Panc1 (cell line): ENCODE data around the gene CDCP1. TPM values are rescaled to one million over a fixed set of nuclear protein-coding genes. Genes with fewer than 3 reads are reported as not detected.
"Not testable (repeated sequence)": the region's sequence is repeated elsewhere in the genome, so short reads cannot be mapped to it uniquely, and the experiment has no call there.

Experiments
- ATAC-seq: fragments of 200-7000 bp; cut with Tn5 transposase; 2 replicates; pipeline ENCODE4 v1.9.1; 2020; ENCODE audit warnings: mild to moderate bottlenecking, moderate library complexity
- BruUV-seq: library from RNA; stranded (reverse); fragments of 400-500 nt; replicated peaks from 2 replicates; lab custom pipeline; 2021; lab: Mats Ljungman, UMichigan
- CTCF ChIA-PET: fragments of 300-600 bp; sonication (Branson Sonifier 250); formaldehyde crosslinking; loops from one replicate; lab custom pipeline; 2022; ENCODE audit warnings: antibody characterized with exemption; lab: Charles Lee
- POLR2A ChIA-PET: fragments of 300-600 bp; sonication (Branson Sonifier 250); formaldehyde crosslinking; loops from one replicate; lab custom pipeline; 2022; ENCODE audit warnings: antibody characterized with exemption; lab: Charles Lee
- DNase-seq: peaks from one replicate; pipeline ENCODE4 v3.0.0-alpha.2; 2010; ENCODE audit warnings: low read depth, low spot score
- H3K27ac ChIP-seq: 2 replicates; pipeline ENCODE4 v1.5.1; 2011; ENCODE audit warnings: mild to moderate bottlenecking, low read length, inconsistent platforms
- H3K27me3 ChIP-seq: fragments of 200-500 bp; sonication (Bioruptor generic); 2 replicates; pipeline ENCODE4 v1.6.0; 2014; ENCODE audit warnings: low read length, inconsistent platforms; ENCODE audit not compliant: control insufficient read depth, insufficient read depth
- H3K36me3 ChIP-seq: fragments of 200-500 bp; sonication (Bioruptor generic); 2 replicates; pipeline ENCODE4 v1.5.1; 2014; ENCODE audit warnings: inconsistent platforms, mild to moderate bottlenecking, low read length, moderate library complexity; ENCODE audit not compliant: control insufficient read depth, insufficient read depth
- H3K4me1 ChIP-seq: 2 replicates; pipeline ENCODE4 v1.5.1; 2011; ENCODE audit warnings: inconsistent platforms, mild to moderate bottlenecking, low read length, moderate library complexity; ENCODE audit not compliant: control insufficient read depth, insufficient read depth
- H3K4me3 ChIP-seq, 2 experiments: 2 replicates each; pipeline ENCODE4 v1.5.1; 2011 to 2012; ENCODE audit warnings: low read depth in 2 of 2, low read length in 2 of 2, mild to moderate bottlenecking in 2 of 2, inconsistent platforms in 1 of 2, moderate library complexity in 1 of 2
- H3K9me3 ChIP-seq: fragments of 200-500 bp; sonication (Bioruptor generic); 2 replicates; pipeline ENCODE4 v1.5.1; 2014; ENCODE audit warnings: low read depth, mild to moderate bottlenecking, inconsistent platforms, low read length, moderate library complexity; ENCODE audit not compliant: control insufficient read depth, insufficient read depth
- POLR2AphosphoS5 ChIP-seq: IDR thresholded peaks from 2 replicates; pipeline ENCODE4 v1.6.1; 2012; ENCODE audit warnings: mild to moderate bottlenecking, low read depth, low read length, moderate library complexity
- REST ChIP-seq, 2 experiments: IDR thresholded peaks; 2 replicates each; pipeline ENCODE4 v1.6.1; 2011 to 2012; ENCODE audit warnings: low read depth in 2 of 2, control low read depth in 1 of 2, low read length in 1 of 2, mild to moderate bottlenecking in 1 of 2, moderate library complexity in 1 of 2; ENCODE audit not compliant: insufficient read depth in 1 of 2
- SIN3A ChIP-seq: IDR thresholded peaks from 2 replicates; pipeline ENCODE4 v1.6.1; 2012; ENCODE audit warnings: low read depth, mild to moderate bottlenecking, low read length, moderate library complexity, borderline replicate concordance; ENCODE audit not compliant: insufficient read depth
- TCF7L2 ChIP-seq: IDR thresholded peaks from 2 replicates; pipeline ENCODE4 v1.6.1; 2011; ENCODE audit warnings: mild to moderate bottlenecking, low read depth, low read length, inconsistent platforms
- in situ Hi-C: cut with HindIII; loops from 2 replicates; pipeline ENCODE4 v1.10.0; 2016; ENCODE audit warnings: low sequenced_read_pairs, low pct_unique_long_range_greater_than_20kb
- intact Hi-C: fragments of 100-400 bp; cut with micrococcal nuclease; formaldehyde crosslinking; loops from one replicate; pipeline ENCODE4 v1.10.0; 2022; ENCODE audit not compliant: unreplicated experiment
- total RNA-seq: library from RNA; stranded (reverse); gene quantifications from one replicate; pipeline ENCODE4 v1.2.1, GENCODE V29; 2021; ENCODE audit not compliant: unreplicated experiment
- TF ChIP-seq, protein P1 (sequence below): fragments of 450-650 bp; IDR thresholded peaks from 2 replicates; pipeline ENCODE4 v1.5.1; 2017; ENCODE audit warnings: mild to moderate bottlenecking

CDCP1 gene
- total RNA-seq, 1 experiment from 2014 or later = 47.8 TPM

- Histone ChIP-seq H3K4me1 (no peaks in the 10 kb centered on the region), H3K9me3 (no peaks in the 10 kb centered on the region), H3K4me3 (no peak overlapping the region), H3K27ac (no peak overlapping the region), H3K36me3 (no peaks in the 10 kb centered on the region), H3K27me3 (no peaks in the 10 kb centered on the region)
- no TSS peak for BruUV-seq
- intact Hi-C loops = no loop called here
- POLR2A ChIA-PET = no interaction called here
- CTCF ChIA-PET = interaction anchor here (0.7 kb wide), 2 partner anchors 25 to 198 kb away, joined by 5 to 8 read pairs; no protein-coding TSS in a partner anchor
- TF ChIP-seq TCF7L2 (no peak), SIN3A (no peak), POLR2AphosphoS5 (no peak), REST (IDR thresholded peaks at IDR 0.05; ENCODE audit: insufficient read depth in 1 of 2, low read depth in 2 of 2, low read length in 1 of 2) (no peak)
- TF ChIP-seq, protein P1, sequence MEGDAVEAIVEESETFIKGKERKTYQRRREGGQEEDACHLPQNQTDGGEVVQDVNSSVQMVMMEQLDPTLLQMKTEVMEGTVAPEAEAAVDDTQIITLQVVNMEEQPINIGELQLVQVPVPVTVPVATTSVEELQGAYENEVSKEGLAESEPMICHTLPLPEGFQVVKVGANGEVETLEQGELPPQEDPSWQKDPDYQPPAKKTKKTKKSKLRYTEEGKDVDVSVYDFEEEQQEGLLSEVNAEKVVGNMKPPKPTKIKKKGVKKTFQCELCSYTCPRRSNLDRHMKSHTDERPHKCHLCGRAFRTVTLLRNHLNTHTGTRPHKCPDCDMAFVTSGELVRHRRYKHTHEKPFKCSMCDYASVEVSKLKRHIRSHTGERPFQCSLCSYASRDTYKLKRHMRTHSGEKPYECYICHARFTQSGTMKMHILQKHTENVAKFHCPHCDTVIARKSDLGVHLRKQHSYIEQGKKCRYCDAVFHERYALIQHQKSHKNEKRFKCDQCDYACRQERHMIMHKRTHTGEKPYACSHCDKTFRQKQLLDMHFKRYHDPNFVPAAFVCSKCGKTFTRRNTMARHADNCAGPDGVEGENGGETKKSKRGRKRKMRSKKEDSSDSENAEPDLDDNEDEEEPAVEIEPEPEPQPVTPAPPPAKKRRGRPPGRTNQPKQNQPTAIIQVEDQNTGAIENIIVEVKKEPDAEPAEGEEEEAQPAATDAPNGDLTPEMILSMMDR = no peak
- in situ Hi-C loops = no loop called here
- DNase-seq (no peak), ATAC-seq (no peak)
Observed at GRCh38 chr3:45055032-45055410, 91.2 kb downstream of the CDCP1 start.

GRCh38 chr3:45054196-45054857, 91.9 kb downstream of the CDCP1 start:
- Histone ChIP-seq H3K36me3 (no peaks in the 10 kb centered on the region), H3K27me3 (no peaks in the 10 kb centered on the region), H3K4me1 (no peaks in the 10 kb centered on the region), H3K27ac (no peak overlapping the region), H3K9me3 (no peaks in the 10 kb centered on the region), H3K4me3 (no peak overlapping the region)
- intact Hi-C loops (no loop called here), in situ Hi-C loops (no loop called here)
- CTCF ChIA-PET = no interaction called here
- ATAC-seq = no peak
- POLR2A ChIA-PET = no interaction called here
- no peak for DNase-seq
- no TSS peak for BruUV-seq
- no peak for TF ChIP-seq POLR2AphosphoS5
- TF ChIP-seq, protein P1 = no peak
- no peak for TF ChIP-seq REST (IDR thresholded peaks at IDR 0.05; ENCODE audit: insufficient read depth in 1 of 2, low read depth in 2 of 2, low read length in 1 of 2)
- no peak for TF ChIP-seq SIN3A
- no peak for TF ChIP-seq TCF7L2

- intact Hi-C loops, CTCF ChIA-PET, H3K27ac ChIP-seq, H3K4me1 ChIP-seq, ATAC-seq, DNase-seq, H3K27me3 ChIP-seq, H3K36me3 ChIP-seq, BruUV-seq, in situ Hi-C loops, H3K9me3 ChIP-seq, H3K4me3 ChIP-seq: not testable (repeated sequence)
- POLR2A ChIA-PET = interaction anchor here (0.5 kb wide), 1 partner anchor 16 kb away, joined by 4 read pairs; no protein-coding TSS in a partner anchor
Observed at GRCh38 chr3:45053805-45054195, 92.4 kb downstream of the CDCP1 start.
